ENCODE results near the gene WNT1. TPM values are rescaled to one million over a fixed set of nuclear protein-coding genes. Genes with fewer than 3 reads are reported as not detected.

WNT1 gene
- polyA plus RNA-seq, 1 donor from 2014 or later, result not detected

- Histone ChIP-seq H3K27me3 (ENCODE audit: insufficient read depth, low read depth, low read length) (no peaks in the 10 kb centered on the region), H3K79me2 (replicated peaks; ENCODE audit: insufficient read depth, low read length) (no peaks in the 10 kb centered on the region), H3K36me3 (ENCODE audit: insufficient read depth, low read length) (no peaks in the 10 kb centered on the region), H3K9me3 (ENCODE audit: low read length) (no peaks in the 10 kb centered on the region), H3F3A (ENCODE audit: insufficient read depth, low read length, poor library complexity, severe bottlenecking) (no peaks in the 10 kb centered on the region), H3K9me2 (ENCODE audit: insufficient read depth, low read length) (no peaks in the 10 kb centered on the region), H3K27ac (ENCODE audit: low read length) (no peak overlapping the region), H4K20me1 (ENCODE audit: insufficient read depth) (no peaks in the 10 kb centered on the region), H2AFZ (ENCODE audit: low read depth, low read length) (no peak overlapping the region), H3K9ac (ENCODE audit: low read length) (no peak overlapping the region), H3K4me2 (ENCODE audit: low read length) (no peak overlapping the region), H3K4me3 (ENCODE audit: low read length) (no peak overlapping the region)
- no peak for TF ChIP-seq EP300 (conservative IDR thresholded peaks at IDR 0.05; ENCODE audit: poor library complexity, severe bottlenecking)
- no peak for TF ChIP-seq CTCF (IDR thresholded peaks at IDR 0.05; ENCODE audit: poor library complexity, severe bottlenecking)
- no peak for TF ChIP-seq REST (IDR thresholded peaks at IDR 0.05; ENCODE audit: borderline replicate concordance)
Measured at GRCh38 chr12:49026101-49026500, 48.0 kb downstream of the WNT1 start.

- Histone ChIP-seq H3K27ac (ENCODE audit: low read length) (no peak overlapping the region), H3K36me3 (ENCODE audit: insufficient read depth, low read length) (no peaks in the 10 kb centered on the region), H2AFZ (ENCODE audit: low read depth, low read length) (no peak overlapping the region), H3K27me3 (ENCODE audit: insufficient read depth, low read depth, low read length) (no peaks in the 10 kb centered on the region), H3K9me2 (ENCODE audit: insufficient read depth, low read length) (no peaks in the 10 kb centered on the region), H4K20me1 (ENCODE audit: insufficient read depth) (no peaks in the 10 kb centered on the region), H3K9ac (ENCODE audit: low read length) (no peak overlapping the region), H3F3A (ENCODE audit: insufficient read depth, low read length, poor library complexity, severe bottlenecking) (no peaks in the 10 kb centered on the region), H3K4me3 (ENCODE audit: low read length) (no peak overlapping the region), H3K9me3 (ENCODE audit: low read length) (no peaks in the 10 kb centered on the region), H3K79me2 (replicated peaks; ENCODE audit: insufficient read depth, low read length) (no peaks in the 10 kb centered on the region), H3K4me2 (ENCODE audit: low read length) (no peak overlapping the region)
- no peak for TF ChIP-seq EZH2 (IDR thresholded peaks at IDR 0.05; ENCODE audit: borderline replicate concordance, insufficient read depth, low read length, poor library complexity, severe bottlenecking)
Measured at GRCh38 chr12:49026678-49027480, 48.8 kb downstream of the WNT1 start.

- Histone ChIP-seq H2AFZ (ENCODE audit: low read depth, low read length) (no peak overlapping the region), H3K9me2 (ENCODE audit: insufficient read depth, low read length) (no peaks in the 10 kb centered on the region), H3K36me3 (ENCODE audit: insufficient read depth, low read length) (no peaks in the 10 kb centered on the region), H3K4me3 (ENCODE audit: low read length) (no peak overlapping the region), H3K27me3 (ENCODE audit: insufficient read depth, low read depth, low read length) (no peaks in the 10 kb centered on the region), H3K9ac (ENCODE audit: low read length) (no peak overlapping the region), H3K9me3 (ENCODE audit: low read length) (no peaks in the 10 kb centered on the region), H3K27ac (ENCODE audit: low read length) (no peak overlapping the region), H3K4me2 (ENCODE audit: low read length) (no peak overlapping the region), H3K79me2 (replicated peaks; ENCODE audit: insufficient read depth, low read length) (no peaks in the 10 kb centered on the region), H4K20me1 (ENCODE audit: insufficient read depth) (no peaks in the 10 kb centered on the region), H3F3A (ENCODE audit: insufficient read depth, low read length, poor library complexity, severe bottlenecking) (no peaks in the 10 kb centered on the region)
- TF ChIP-seq REST (IDR thresholded peaks at IDR 0.05; ENCODE audit: borderline replicate concordance) (no peak), EZH2 (IDR thresholded peaks at IDR 0.05; ENCODE audit: borderline replicate concordance, insufficient read depth, low read length, poor library complexity, severe bottlenecking) (no peak), CTCF (IDR thresholded peaks at IDR 0.05; ENCODE audit: poor library complexity, severe bottlenecking) (no peak), EP300 (conservative IDR thresholded peaks at IDR 0.05; ENCODE audit: poor library complexity, severe bottlenecking) (no peak), RAD21 (conservative IDR thresholded peaks at IDR 0.05) (no peak), MXI1 (conservative IDR thresholded peaks at IDR 0.05; ENCODE audit: poor library complexity, severe bottlenecking) (no peak), TAF1 (IDR thresholded peaks at IDR 0.05; ENCODE audit: low read depth) (no peak), SMC3 (conservative IDR thresholded peaks at IDR 0.05; ENCODE audit: poor library complexity) (no peak)
Measured at GRCh38 chr12:49027846-49028555, 49.9 kb downstream of the WNT1 start.
